ENCODE measurements around the gene PINK1.

Gene PINK1

DNA sequence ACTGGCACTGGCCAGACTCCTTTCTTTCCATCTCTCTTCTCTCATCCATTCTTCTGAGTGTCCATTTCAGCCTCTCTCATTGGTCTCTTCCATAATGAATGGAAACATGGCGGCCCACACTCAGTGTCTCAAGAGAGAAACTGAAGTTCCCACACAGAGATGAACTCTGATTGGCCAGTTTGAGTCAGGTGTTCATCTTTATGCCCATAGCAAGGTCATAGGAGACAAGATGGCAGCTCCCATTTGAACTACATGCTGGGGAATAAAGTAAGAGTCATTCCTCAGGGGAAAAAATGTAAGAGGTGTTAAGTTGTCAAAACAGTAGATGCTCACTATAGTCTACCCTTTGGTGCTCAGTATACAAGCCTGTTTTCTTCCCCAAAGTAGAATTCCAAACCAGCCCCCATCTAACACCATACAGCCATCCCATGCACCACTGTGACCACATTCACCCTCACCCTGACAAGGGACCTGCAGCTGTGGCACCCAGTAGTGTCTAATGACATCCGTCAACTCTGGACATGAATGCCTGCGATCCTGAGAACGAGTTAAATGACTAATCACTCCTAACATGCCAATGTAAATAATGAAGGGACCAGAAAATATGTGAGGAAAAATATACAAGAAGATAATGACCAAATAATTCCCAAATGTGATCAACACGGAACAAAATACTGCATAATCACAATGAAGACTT lies 32.0 kb upstream of the PINK1 start:
- H3K4me1 ChIP-seq (ENCODE audit: insufficient read depth, low read length, severe bottlenecking): no peaks in the 10 kb centered on the region

DNA sequence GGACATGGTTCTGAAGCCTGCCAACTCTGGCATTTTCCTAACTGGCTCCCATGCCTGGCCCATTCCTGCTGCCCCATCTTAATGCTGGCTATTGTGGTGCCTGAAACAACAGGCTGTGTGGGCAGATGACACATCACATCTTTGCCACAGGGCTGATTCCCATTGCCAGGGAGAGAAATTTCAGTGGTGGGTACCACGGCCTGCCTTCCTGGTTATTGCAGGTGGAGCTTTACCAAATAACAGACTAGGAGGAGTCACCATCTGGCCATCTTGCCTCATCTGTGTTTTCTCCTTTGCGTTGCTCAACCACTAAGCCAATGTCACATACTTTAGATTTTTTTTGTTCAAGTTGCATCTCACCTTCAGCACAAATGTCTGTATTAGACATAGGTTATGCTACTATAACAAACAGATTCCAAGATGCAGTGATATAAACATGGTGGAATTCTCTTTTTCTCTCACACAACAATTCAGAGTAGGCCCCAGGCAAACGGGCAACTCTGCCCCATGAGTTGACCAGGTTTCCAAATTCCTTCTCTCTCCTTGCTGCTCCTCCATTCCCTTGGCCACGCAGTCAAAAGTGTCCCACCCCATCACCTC lies 30.3 kb upstream of the PINK1 start:
- H2AFZ ChIP-seq (ENCODE audit: low read length): no peak overlapping the region
- no peaks in the 10 kb centered on the region for H3K4me1 ChIP-seq (ENCODE audit: insufficient read depth, low read length, severe bottlenecking)
- H3K27ac ChIP-seq (ENCODE audit: low read depth, low read length, poor library complexity, severe bottlenecking): no peak overlapping the region
- H3K9me3 ChIP-seq (ENCODE audit: low read length): no peaks in the 10 kb centered on the region
- H3K9ac ChIP-seq (ENCODE audit: low read length): no peak overlapping the region
- no peaks in the 10 kb centered on the region for H3K9me2 ChIP-seq (ENCODE audit: low read depth, low read length)
- no peaks in the 10 kb centered on the region for H3K79me2 ChIP-seq (ENCODE audit: insufficient read depth, low read length)
- TF ChIP-seq, protein P1, sequence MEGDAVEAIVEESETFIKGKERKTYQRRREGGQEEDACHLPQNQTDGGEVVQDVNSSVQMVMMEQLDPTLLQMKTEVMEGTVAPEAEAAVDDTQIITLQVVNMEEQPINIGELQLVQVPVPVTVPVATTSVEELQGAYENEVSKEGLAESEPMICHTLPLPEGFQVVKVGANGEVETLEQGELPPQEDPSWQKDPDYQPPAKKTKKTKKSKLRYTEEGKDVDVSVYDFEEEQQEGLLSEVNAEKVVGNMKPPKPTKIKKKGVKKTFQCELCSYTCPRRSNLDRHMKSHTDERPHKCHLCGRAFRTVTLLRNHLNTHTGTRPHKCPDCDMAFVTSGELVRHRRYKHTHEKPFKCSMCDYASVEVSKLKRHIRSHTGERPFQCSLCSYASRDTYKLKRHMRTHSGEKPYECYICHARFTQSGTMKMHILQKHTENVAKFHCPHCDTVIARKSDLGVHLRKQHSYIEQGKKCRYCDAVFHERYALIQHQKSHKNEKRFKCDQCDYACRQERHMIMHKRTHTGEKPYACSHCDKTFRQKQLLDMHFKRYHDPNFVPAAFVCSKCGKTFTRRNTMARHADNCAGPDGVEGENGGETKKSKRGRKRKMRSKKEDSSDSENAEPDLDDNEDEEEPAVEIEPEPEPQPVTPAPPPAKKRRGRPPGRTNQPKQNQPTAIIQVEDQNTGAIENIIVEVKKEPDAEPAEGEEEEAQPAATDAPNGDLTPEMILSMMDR (IDR thresholded peaks at IDR 0.05; ENCODE audit: low read length): no peak
- no peaks in the 10 kb centered on the region for H4K20me1 ChIP-seq (ENCODE audit: insufficient read depth, low read length)
- no peaks in the 10 kb centered on the region for H3F3A ChIP-seq (ENCODE audit: insufficient read depth, low read length)
- H3K36me3 ChIP-seq (ENCODE audit: insufficient read depth, low read length): no peaks in the 10 kb centered on the region
- H3K4me3 ChIP-seq (ENCODE audit: low read depth, low read length, poor library complexity, severe bottlenecking): no peak overlapping the region
- H3K4me2 ChIP-seq (ENCODE audit: low read length): no peak overlapping the region
- H3K27me3 ChIP-seq (ENCODE audit: insufficient read depth, low read length): peaks cover 5% of the 10 kb centered on the region; the same call in 1 of the 2 replicates

More for the DNA sequence above, 32.0 kb upstream of the PINK1 start:
- Histone ChIP-seq H3K9ac (ENCODE audit: low read length) (no peak overlapping the region), H3K4me3 (ENCODE audit: low read depth, low read length, poor library complexity, severe bottlenecking) (no peak overlapping the region), H3K27me3 (ENCODE audit: insufficient read depth, low read length) (peaks cover 5% of the 10 kb centered on the region; the same call in 1 of the 2 replicates), H3K9me3 (ENCODE audit: low read length) (no peaks in the 10 kb centered on the region), H3K27ac (ENCODE audit: low read depth, low read length, poor library complexity, severe bottlenecking) (no peak overlapping the region), H3F3A (ENCODE audit: insufficient read depth, low read length) (no peaks in the 10 kb centered on the region), H2AFZ (ENCODE audit: low read length) (no peak overlapping the region), H3K79me2 (ENCODE audit: insufficient read depth, low read length) (no peaks in the 10 kb centered on the region), H3K9me2 (ENCODE audit: low read depth, low read length) (no peaks in the 10 kb centered on the region), H3K4me2 (ENCODE audit: low read length) (no peak overlapping the region), H3K36me3 (ENCODE audit: insufficient read depth, low read length) (no peaks in the 10 kb centered on the region), H4K20me1 (ENCODE audit: insufficient read depth, low read length) (no peaks in the 10 kb centered on the region)
- TF ChIP-seq, protein P1 (IDR thresholded peaks at IDR 0.05; ENCODE audit: low read length): no peak
- no peak for TF ChIP-seq EZH2 (IDR thresholded peaks at IDR 0.05; ENCODE audit: borderline replicate concordance, low read length)

DNA sequence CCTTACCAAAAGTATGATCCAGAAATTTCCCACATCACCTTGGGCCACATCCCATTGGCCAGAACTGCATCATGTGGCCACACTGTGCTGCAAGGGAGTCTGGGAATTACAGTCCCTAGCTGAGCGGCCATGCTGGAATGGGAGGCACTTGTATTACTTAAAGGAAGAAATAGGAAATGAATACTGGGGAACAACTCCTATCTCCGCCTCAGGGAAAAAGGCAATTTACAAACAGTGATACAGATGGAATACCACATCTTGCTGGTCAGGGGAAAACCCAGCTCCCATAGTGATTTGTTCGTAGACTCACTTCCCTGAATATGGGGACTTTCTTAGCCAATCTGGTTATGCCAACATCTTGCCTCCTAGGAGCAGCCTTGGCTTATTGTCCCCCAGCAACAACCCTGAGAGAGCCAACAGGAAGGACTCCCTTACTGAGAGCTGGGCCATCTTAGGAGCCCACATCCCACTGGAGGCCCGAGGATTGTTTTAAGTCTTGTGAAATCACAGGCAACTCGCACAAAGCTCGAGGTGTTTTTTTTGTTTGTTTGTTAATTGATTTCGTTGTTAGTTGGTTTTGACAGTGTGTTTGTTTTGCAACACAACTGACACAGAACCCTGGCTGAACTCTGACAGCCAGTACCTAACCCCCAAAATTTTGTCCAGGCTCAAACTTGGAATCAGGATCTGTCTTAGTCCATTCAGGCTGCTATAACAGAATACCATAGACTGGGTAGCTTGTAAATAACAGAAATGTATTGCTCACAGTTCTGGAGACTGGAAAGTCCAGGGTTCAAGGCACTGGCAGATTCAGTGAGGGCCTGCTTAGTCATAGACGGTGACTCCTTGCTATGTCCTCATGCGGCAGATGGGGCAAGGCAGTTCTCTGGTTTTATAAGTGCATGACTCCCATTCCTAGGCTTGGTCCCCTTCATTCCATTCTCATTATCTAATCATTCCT lies 29.5 kb upstream of the PINK1 start:
- H4K20me1 ChIP-seq (ENCODE audit: insufficient read depth, low read length): no peaks in the 10 kb centered on the region
- H3K27ac ChIP-seq (ENCODE audit: low read depth, low read length, poor library complexity, severe bottlenecking): no peak overlapping the region
- no peaks in the 10 kb centered on the region for H3K9me2 ChIP-seq (ENCODE audit: low read depth, low read length)
- no peaks in the 10 kb centered on the region for H3K79me2 ChIP-seq (ENCODE audit: insufficient read depth, low read length)
- no peak overlapping the region for H2AFZ ChIP-seq (ENCODE audit: low read length)
- no peaks in the 10 kb centered on the region for H3K9me3 ChIP-seq (ENCODE audit: low read length)
- H3K4me2 ChIP-seq (ENCODE audit: low read length): no peak overlapping the region
- H3F3A ChIP-seq (ENCODE audit: insufficient read depth, low read length): no peaks in the 10 kb centered on the region
- peaks cover 5% of the 10 kb centered on the region; the same call in 1 of the 2 replicates for H3K27me3 ChIP-seq (ENCODE audit: insufficient read depth, low read length)
- H3K4me1 ChIP-seq (ENCODE audit: insufficient read depth, low read length, severe bottlenecking): no peaks in the 10 kb centered on the region
- no peak overlapping the region for H3K4me3 ChIP-seq (ENCODE audit: low read depth, low read length, poor library complexity, severe bottlenecking)
- no peaks in the 10 kb centered on the region for H3K36me3 ChIP-seq (ENCODE audit: insufficient read depth, low read length)
- TF ChIP-seq EZH2 (IDR thresholded peaks at IDR 0.05; ENCODE audit: borderline replicate concordance, low read length): no peak
- TF ChIP-seq, protein P1 (IDR thresholded peaks at IDR 0.05; ENCODE audit: low read length): no peak
- no peak overlapping the region for H3K9ac ChIP-seq (ENCODE audit: low read length)

Data from OCI-LY1 (cell line).